SKM-1 treated with dmso at 0.1 percent for 144 hours (cell line): Measurements from ENCODE around the gene IGF2BP2.

ENCODE experiments used
- DNase-seq: peaks from one replicate; lab custom pipeline; 2025; ENCODE audit not compliant: unreplicated experiment; lab: John Stamatoyannopoulos, UW

The IGF2BP2 gene

DNA sequence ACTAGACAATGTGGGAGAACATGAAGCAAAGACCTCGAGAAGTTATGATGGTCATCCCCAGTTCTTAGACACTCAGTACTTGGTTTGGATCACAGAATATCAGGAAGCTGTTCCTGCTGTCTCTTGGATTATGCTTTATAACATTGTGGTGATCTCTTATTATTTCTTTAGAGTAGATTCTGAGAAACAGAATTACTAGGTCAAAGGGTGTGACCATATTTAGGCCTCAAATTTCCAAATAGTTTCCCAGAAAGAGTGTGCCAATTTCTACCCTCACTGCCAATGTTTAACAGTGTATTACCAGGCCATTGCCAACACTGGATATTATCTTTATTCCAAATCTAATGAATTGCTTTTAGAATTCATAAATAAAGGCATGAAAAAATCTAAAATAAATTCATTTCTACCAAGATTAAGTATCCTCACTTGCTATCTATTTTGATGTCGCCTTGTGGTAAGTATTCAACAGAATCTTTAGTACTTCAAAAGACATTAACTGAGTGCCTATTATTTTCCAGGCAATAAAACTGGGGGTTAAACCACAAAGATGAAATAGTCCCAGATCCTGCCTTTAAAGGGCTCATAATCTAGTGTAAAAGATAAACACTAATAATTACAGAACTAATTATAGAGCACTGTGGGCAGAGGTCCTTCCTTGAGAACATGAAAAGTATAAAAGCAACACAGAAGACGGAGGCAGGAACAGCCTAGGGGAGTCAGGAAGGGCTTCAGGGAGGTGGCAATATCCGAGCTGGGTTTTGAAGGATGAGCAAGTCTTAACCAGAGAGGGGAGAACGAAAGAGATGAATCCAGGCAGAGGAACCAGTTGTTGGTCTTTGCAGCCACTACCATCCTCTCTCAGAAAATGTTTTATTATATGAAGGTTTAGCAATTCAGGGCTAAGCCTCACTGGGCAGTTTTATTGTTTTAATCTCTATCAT lies 86.8 kb downstream of the IGF2BP2 start:
- no peak for DNase-seq

DNA sequence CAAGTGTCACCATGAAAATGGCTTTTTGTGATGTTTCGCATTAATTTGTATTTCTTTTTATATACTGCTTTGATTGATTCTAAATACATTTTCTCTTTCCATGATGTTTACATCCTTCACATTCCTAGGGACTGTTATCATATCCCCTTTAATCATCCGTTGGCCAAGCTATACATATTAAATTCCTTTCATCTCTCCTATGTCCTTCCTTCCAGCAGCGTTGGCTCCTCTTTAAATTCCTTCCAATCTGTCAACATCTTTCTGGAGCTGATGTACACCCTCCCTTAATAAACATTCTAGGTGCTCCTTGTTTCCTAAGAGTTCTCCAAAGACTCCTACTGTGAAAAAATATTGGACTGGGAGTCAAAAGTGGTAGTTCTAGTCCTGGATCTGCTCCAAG lies 87.8 kb downstream of the IGF2BP2 start:
- no peak for DNase-seq

DNA sequence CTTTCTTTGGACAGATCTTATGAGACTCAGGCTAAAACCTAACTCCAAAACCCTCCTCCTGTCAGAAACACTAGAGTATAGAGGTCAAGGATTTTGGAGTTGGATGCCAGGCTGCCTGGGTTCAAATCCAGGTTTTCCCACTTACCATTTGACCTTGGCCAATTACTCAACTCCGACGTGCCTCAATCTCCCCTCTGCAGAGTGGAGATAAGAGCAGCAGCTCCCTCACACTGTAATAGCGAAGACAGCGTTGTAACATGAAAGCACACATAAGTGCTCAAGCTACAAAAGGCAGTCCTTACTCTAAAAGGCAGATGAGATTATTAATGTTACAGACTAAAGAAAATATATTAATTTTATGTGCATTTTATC lies 90.1 kb downstream of the IGF2BP2 start:
- no peak for DNase-seq

DNA sequence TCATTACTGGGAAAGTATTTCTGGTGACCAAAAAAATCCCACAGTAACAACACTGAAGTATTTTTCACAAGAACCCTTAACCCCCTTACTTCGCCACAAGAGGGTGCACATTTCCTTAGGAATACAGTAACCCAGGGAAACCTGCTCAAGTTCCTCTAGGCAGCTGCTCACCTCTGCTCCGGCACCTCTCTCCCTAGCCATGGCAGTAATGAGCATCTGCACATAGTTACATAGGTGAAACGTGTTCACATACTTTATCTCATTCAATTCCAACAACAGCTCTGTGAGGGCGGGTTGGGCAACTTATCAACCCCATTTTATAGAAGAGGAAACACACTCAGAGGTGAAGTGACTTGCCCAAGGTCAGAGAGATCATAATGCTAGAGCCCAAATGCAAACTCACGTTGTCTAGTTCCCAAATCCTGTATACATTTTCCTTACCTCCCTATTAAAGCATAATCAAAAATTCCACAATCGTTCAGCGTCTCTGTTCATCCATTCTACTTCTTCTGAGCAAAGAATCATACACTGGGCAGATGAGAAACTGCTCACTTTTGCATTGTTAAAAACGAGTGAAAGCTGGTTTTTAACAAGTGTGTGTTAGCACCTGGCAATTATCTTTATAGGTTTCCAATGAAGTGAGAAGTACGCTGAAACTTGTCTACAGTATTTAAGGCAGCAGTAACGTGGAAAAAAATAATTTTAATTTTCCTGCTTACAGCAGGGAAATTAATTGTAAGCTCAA lies 90.7 kb downstream of the IGF2BP2 start:
- DNase-seq: peak; percentile 34

DNA sequence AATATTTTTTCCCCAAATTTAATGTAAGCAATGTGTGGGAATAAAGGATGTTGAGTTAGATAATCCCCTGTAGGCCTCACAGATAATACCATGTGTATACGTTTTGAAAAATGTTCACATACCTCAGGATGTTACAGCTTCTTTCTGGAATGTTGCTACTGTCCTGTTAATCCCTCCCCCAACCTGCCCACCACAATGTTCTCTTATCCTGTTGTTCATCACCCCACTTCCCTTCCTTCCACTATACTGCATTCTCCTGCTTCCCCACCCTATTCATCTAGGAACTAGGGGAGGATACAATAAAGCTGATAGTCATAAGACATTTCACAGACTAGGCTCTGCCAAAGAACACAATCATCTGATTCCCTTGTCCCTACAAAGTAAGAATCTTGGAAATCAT lies 92.1 kb downstream of the IGF2BP2 start:
- DNase-seq: no peak

DNA sequence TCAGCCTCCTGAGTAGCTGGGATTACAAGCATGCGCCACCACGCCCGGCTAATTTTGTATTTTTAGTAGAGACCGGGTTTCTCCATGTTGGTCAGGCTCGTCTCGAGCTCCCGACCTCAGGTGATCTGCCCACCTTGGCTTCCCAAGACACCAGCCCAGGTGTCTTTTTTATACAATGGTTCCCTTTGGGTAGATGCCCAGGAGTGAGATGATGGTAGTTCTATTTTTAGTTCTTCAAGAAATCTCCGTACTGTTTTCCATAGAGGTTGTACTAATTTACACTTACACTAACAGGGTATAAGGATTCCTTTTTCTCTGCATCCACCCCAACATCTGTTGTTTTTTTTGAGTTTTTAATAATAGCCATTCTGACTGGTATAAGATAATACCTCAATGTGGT lies 94.3 kb downstream of the IGF2BP2 start:
- DNase-seq: no peak

DNA sequence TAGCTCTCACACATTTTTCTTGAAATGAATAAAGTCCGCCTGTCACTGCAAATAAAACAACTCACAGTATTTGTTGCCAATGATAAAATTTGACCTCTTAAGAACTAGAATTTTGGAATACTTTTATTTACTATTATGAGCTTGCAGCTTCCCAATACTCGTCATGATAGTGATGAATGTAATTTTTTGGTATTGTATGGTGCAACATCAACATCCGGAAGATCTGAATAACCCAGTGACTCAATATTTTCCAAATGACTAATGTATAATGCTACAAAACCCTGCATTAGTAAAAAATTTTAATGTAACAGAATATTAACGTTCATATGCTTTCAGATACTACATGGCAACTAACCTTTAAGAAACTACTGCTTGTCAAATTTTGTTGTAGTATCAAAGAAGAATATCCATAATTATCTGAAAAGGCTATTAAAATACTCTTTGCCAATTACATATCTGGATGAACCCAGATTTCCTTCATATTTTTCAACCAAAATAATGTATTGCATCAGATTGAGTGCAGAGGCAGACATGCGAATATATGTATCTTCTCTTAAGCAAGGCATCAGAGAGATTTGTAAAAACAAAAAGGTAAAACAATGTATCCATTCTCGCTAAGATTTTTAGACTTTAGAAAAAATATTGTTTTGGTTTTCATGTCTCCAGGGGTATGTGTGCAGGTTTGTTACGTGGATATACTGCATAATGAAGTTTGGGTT lies 95.3 kb downstream of the IGF2BP2 start:
- DNase-seq: no peak

DNA sequence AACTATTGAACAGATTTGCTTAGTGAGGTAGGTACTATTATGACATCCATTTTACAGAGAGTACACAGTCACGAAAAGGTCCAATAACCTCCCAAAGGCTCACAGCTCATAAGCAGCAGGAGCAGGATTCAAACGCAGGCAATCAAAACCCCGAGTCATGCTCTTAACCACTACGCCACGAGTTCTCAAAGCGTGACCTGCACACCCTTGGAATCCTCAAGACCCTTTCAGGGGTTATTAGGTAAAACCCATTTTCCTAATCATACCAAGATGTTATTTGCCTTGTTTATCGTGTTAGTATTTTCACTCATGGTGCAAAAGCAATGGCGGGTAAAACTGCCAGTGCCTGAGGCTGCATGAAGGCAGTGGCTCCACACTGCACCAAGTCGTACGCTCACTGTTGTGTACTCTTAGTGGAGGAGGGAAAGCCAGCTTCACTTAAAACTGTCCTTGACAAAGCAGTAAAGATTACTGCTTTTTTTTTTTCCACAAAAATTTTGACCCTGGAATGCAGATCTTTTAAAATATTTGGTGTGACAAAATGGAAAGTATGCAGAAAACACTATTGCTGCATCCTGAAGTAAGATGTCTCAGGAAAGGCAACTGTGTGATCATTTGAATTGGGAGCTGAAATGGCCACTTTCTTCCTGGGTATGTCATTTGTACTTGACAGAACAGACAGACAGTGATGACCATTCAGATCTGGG lies 96.1 kb downstream of the IGF2BP2 start:
- DNase-seq: no peak

DNA sequence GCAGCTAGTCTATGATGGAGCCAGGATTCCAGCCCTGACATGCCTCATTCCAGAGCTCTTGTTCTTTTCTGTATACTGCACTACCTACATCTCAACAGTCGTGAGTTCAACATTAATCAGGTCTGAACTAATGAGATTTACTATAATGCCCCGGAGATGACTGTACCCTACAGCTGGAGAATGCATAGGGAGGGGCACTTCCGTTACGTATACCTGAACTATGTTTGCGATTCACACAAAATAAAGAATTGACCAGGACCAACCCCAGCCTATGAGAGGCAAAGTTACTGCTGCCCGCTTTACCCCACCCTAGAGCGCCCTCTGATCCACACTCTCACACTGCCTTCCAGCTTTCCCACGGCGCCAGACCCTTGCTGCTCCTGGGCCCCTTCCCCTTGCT lies 97.0 kb downstream of the IGF2BP2 start:
- DNase-seq: no peak

DNA sequence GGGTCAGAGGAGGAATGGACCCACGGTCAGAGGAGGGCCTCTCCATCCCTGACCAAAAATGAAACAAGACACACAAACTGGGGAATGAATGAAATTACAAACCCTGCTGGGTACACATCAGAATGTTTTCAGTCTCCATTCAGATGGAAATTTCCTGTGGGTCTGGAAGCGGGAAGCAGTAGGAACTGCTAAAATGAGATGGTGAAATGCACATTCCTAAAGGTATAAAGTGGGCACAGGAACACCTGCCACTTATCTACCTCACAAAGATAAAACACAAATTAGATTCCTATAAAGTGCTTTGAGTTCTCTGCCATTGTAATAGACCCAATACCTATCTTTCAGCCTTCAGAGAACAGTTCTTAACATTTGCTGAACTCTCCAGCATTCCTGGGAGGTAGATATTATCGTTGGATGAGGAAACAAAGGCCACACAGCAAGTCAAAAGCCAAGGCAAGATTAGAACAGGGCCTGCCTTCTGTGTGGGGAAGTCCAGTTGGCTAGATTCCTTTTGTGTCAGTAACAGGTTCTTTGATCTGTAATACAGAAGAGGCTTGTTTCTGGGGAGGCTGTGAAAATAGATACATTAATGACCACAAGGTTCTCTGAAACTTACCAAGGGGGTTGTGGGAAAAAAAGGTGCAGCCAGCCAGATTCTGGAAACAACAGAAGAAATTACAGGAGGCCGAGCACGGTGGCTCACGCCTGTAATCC lies 98.4 kb downstream of the IGF2BP2 start:
- no peak for DNase-seq

DNA sequence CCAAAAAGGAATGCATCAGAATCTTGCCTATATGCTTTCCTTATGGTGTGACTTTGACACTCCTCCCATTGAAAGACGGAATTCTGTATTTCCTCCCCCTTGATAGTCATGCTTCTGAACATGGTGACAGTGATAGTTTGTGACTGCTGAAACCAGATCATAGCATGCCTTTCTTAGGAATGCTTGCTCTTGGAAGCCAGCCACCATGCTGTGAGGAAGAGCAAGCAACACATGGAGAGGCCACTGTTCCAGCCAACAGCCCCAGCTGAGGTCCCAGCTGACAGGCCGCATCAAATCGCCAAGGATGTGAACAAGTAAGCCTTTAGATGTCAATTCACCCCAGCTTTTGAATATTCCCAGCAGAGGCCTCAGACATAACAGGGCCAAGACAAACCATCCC lies 100.1 kb downstream of the IGF2BP2 start:
- DNase-seq: no peak

DNA sequence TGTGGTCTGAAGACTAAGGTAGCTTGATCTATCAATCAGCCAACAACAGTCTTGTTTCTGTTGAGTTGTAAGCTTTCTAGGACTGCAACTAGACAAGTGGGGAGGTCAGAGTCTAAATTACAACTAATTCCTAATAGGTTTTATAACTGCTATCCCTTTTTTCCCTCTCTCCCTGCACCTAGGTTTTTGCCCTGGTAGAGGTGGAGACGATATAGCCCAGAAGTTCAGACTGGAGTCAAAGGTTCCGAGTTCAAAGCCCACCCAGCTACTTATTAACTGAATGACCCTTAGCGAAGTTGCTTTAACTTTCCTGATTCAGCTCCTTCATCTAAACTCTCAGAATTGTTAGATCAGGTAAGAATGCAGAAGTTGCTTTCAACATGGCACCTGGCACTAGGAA lies 100.6 kb downstream of the IGF2BP2 start:
- no peak for DNase-seq

DNA sequence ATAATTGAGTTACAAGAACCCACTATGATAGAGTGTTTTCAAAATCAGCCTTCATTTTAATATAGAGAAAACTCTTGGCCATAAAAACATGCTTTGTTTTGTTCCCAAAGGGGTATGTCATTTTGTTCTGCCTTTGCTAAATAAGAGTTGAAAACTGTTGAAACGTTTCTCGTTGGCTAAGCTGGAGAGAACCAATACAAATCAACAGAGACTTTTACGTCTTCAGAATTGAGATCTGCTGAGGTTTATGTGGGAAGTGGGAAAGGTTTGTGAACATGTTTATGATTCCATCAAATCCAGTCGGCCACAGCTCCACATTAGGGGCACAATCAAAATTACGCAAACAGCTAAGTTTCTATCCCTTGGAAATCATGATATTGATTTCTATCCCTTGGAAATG lies 102.0 kb downstream of the IGF2BP2 start:
- no peak for DNase-seq

DNA sequence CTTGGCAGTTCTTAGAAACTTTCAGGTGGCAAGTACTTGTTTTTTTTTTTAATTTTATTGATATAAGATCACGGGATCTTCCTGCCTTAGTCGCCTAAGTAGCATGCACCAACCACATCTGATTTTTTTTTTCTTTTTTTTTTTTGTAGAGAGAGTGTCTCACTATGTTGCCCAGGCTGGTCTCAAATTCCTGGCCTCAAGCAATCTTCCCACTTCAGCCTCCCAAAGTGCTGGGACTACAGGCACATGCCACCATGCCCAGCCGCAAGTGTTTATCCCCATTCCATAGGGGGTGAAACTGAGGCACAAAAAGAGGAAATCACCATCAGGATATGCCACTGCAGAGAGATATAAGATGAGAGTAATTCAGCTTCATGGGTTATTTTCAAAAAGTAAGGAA lies 102.9 kb downstream of the IGF2BP2 start:
- no peak for DNase-seq

DNA sequence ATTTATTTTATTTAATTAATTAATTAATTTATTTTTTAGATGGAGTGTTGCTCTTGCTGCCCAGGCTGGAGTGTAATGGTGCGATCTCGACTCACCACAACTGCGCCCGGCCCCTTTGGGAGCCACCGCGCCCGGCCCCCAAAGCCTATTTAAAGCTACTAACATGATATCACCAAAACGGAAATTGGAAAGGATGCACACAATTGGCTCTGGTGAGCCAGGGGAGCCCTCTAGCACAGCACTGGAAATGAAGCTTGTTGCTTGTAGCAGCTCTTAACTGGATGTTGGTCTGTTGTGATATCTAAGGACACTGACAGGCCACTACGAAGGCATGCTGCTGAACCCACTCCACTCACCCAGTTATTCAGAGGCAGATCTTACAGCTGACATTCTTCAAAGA lies 104.5 kb downstream of the IGF2BP2 start:
- DNase-seq: no peak

DNA sequence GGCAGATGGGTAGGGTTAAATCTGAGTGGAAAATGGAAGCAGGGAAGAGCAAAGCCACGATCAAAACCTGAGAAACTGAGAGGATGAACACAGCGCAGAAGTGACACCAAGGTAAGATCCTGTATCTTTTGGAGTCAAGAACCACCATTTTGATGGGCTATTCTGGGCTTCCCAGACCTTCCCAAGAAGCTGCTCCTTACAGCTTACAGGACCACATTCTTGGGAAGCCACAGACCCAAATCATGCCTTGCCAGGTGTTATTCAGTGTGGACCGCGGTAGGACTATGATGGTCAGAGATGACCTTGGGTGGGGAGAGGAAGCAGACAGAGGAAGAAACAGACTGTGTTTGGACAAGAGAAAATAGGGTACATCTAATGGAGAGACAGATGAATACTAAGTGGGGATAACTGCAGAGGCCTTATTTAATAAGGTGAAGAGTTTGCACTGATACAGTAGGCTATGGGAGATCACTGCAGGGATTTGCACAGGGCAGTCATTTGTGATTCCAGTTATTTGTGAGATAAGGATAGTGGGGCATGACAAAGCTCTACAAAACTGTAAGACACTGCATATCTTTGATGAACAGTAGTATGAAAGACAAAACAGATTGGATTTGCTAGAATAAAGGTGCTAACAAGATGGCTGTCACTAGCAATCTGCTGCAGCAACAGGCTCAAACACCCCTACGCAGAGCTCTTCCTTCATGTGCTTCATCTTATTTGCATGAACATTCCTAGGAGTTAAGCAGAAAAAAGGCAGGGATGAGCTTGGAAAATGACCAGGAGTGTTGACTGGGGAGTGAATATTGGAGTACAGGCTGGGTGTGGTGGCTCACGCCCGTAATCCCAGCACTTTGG lies 105.9 kb downstream of the IGF2BP2 start:
- DNase-seq: no peak

DNA sequence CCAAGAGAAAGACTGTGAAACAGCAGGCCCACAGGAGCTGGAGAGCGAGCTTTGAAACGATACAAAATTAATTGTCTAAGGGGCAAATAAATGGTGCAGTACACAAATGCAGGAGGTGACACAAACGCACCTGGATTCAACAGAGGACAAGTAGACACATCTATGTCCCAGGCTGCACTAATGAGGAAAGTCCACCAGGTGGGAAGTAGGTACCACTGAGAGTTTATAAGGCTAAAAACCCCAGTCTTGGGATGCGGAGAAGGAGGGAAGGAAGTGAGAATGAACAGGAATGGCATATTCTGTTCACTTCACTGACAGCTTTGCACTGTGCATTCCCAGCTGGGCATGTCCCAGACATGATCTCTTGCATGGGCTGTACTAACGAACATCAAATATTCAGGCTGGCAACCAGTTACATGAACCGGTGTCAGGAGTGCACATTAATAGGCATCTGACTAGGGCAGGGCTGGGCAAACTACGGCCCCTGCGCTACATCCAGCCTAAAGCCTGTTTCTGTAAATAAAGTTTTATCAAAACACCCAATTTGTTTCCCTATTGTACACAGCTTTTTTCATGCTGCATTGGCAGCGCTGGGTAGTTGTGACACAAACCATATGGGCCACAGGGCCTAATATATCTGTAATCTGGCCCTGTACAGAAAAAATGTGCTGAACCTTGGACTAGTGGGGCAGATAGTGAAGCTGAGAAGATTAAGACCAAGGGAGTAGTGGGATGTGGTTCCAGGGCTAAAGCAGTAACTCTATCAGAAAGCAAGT lies 107.0 kb downstream of the IGF2BP2 start:
- no peak for DNase-seq

DNA sequence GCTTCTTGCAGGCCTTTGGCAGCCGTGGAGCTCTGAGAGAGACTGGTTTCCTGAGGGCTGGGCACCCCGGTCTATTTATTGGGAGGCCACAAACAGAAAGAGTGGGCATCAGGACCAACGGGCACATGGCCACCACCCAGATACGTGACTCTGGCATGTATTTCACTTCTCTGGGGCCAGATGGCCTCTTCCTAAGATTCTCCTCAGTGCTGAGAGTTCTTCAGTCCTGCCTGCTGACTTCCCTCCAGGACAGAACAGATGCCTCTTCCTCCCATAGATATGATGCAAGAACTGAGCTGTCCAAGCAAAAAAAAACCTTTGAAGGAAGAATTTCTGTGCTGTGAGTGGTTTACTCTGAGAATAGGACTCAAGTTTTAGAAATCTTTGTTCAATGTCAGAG lies 107.7 kb downstream of the IGF2BP2 start:
- no peak for DNase-seq
